Loucy (cell line): Measurements from ENCODE around the gene RNF19B.

Experiments
- H2AFZ ChIP-seq: fragments of 200-600 bp; sonication (generic); 2 replicates; pipeline ENCODE4 v1.6.0; 2016; ENCODE audit warnings: antibody characterized with exemption, mild to moderate bottlenecking, low read length, moderate library complexity
- H3F3A ChIP-seq: fragments of 200-600 bp; 2 replicates; pipeline ENCODE4 v1.6.0; 2016; ENCODE audit warnings: antibody characterized with exemption, low read depth, mild to moderate bottlenecking
- H3K27me3 ChIP-seq: fragments of 200-600 bp; sonication (generic); 2 replicates; pipeline ENCODE4 v1.6.1; 2014; ENCODE audit warnings: low read length, mild to moderate bottlenecking; ENCODE audit not compliant: insufficient read depth, poor library complexity, severe bottlenecking
- H3K36me3 ChIP-seq: fragments of 200-600 bp; sonication (generic); 2 replicates; pipeline ENCODE4 v1.6.1; 2016; ENCODE audit warnings: low read length; ENCODE audit not compliant: insufficient read depth
- H3K4me1 ChIP-seq: fragments of 200-600 bp; sonication (generic); 2 replicates; pipeline ENCODE4 v1.5.1; 2014; ENCODE audit warnings: low read length, mild to moderate bottlenecking; ENCODE audit not compliant: insufficient read depth, poor library complexity, severe bottlenecking
- H3K4me2 ChIP-seq: fragments of 200-600 bp; sonication (generic); 2 replicates; pipeline ENCODE4 v1.6.0; 2014; ENCODE audit warnings: antibody characterized with exemption, low read length, low read depth, mild to moderate bottlenecking; ENCODE audit not compliant: poor library complexity, severe bottlenecking
- H3K4me3 ChIP-seq: fragments of 200-600 bp; sonication (generic); 2 replicates; pipeline ENCODE4 v1.5.1; 2014; ENCODE audit warnings: low read length, mild to moderate bottlenecking, mixed read lengths; ENCODE audit not compliant: poor library complexity, severe bottlenecking
- H3K79me2 ChIP-seq: fragments of 200-600 bp; sonication (generic); 2 replicates; pipeline ENCODE4 v1.6.1; 2014; ENCODE audit warnings: low read length; ENCODE audit not compliant: insufficient read depth
- H3K9ac ChIP-seq: fragments of 200-600 bp; sonication (generic); 2 replicates; pipeline ENCODE4 v1.6.0; 2014; ENCODE audit warnings: mild to moderate bottlenecking, low read depth, low read length, moderate library complexity; ENCODE audit not compliant: poor library complexity, severe bottlenecking
- H3K9me2 ChIP-seq: fragments of 200-600 bp; sonication (generic); replicated peaks from 2 replicates; pipeline ENCODE4 v1.6.1; 2016; ENCODE audit warnings: low read depth, low read length, mixed read lengths
- H3K9me3 ChIP-seq: fragments of 200-600 bp; sonication (generic); 2 replicates; pipeline ENCODE4 v1.6.1; 2014; ENCODE audit warnings: mild to moderate bottlenecking, antibody characterized with exemption, low read length, low read depth; ENCODE audit not compliant: insufficient read depth
- H4K20me1 ChIP-seq: fragments of 200-600 bp; sonication (generic); 2 replicates; pipeline ENCODE4 v1.6.0; 2014; ENCODE audit warnings: antibody characterized with exemption, low read length, mild to moderate bottlenecking; ENCODE audit not compliant: insufficient read depth, poor library complexity, severe bottlenecking
- CTCF ChIP-seq: fragments of 200-600 bp; sonication (generic); conservative IDR thresholded peaks from 2 replicates; pipeline ENCODE4 v1.5.1; 2014; ENCODE audit warnings: mild to moderate bottlenecking, antibody characterized with exemption, low read length
- EZH2phosphoT487 ChIP-seq: fragments of 200-600 bp; IDR thresholded peaks from 2 replicates; pipeline ENCODE4 v1.6.1; 2018; ENCODE audit warnings: antibody characterized with exemption, mild to moderate bottlenecking, moderate library complexity, borderline replicate concordance

The RNF19B gene

DNA sequence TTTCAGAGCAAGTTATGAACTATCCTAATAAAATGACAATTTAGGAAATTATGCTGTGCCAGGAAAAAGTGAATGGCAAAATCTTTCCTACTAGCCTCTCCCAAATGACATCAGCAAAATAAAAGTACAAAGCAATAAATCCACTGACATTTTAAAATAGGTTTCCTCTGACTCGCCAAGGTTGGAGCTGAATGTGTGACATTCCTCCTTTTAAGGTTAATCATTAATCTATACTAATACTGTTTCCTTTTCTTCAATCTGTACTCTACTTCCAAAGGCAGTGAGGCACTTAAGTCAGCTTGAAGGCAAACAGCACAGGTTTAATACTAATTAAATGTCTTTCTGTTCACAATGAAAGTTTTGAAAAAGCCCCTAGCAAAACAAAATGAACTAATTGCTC, 15.7 kb downstream of the RNF19B start:
- Histone ChIP-seq H2AFZ (no peak overlapping the region), H3K4me3 (no peak overlapping the region), H3K4me2 (no peak overlapping the region), H4K20me1 (no peaks in the 10 kb centered on the region), H3K9me2 (no peaks in the 10 kb centered on the region), H3K36me3 (peaks cover 41% of the 10 kb centered on the region; the same call in 1 of the 2 replicates), H3K4me1 (no peaks in the 10 kb centered on the region), H3K27me3 (no peaks in the 10 kb centered on the region), H3K79me2 (peaks cover 8% of the 10 kb centered on the region; the same call in 1 of the 2 replicates), H3K9ac (no peak overlapping the region), H3K9me3 (no peaks in the 10 kb centered on the region), H3F3A (no peaks in the 10 kb centered on the region)
- TF ChIP-seq CTCF (no peak), EZH2phosphoT487 (no peak)

DNA sequence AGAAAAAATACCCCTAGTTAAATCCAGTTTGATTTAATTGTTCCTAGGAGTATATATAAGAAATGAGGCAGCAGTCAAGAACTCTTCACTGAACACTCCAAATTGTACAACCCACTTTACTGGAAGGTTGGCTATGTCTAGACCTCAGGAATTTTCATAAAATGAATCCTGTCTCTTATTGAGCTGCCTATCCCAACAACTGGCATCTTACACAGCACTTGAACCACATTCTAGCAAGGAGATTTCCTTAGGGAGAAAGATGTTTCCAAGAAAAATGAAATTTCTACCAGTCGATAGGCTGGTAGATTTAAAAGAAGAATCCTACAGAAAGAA, 16.3 kb downstream of the RNF19B start:
- Histone ChIP-seq H3K9ac (no peak overlapping the region), H3K4me3 (no peak overlapping the region), H3K4me1 (no peaks in the 10 kb centered on the region), H4K20me1 (no peaks in the 10 kb centered on the region), H3K9me2 (no peaks in the 10 kb centered on the region), H2AFZ (no peak overlapping the region), H3K36me3 (peaks cover 47% of the 10 kb centered on the region; the same call in 1 of the 2 replicates), H3K79me2 (peaks cover 5% of the 10 kb centered on the region; the same call in 1 of the 2 replicates), H3K4me2 (no peak overlapping the region), H3K9me3 (no peaks in the 10 kb centered on the region), H3F3A (no peaks in the 10 kb centered on the region), H3K27me3 (no peaks in the 10 kb centered on the region)
- no peak for TF ChIP-seq CTCF
- TF ChIP-seq EZH2phosphoT487 = no peak

DNA sequence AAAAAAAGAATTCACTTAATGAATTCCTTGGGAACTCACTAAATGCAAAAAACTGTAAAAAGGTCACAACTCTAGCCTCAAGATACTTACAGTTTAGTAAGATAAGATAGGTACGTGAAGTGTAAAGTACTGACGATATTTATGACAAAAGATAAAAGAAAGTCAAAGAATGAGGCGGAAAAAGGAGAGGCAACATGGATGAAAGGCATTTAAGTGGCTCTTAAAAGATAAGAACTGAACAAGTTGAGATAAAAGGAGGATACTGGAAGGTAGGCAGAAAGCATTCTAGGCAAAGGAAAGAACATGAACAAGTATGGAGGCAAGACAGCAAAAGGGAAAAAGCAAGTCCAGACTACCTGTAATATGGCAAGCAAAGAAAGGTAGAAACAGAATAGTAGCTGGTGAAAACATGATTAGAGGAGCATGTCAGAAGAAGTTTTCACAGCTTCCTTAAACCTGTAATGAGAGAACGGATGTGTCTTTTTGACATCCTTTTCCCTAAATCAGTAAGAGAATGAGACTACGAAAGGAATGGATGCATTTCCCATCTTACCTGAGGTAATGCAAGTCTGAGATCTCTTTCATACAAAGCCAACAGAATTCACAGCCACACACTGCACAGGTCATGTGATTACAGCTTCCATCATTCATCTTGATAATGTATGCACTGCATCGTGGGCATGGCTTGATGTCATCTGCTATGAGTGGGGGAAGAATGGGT, 16.8 kb downstream of the RNF19B start:
- H3K4me3 ChIP-seq = no peak overlapping the region
- no peak overlapping the region for H2AFZ ChIP-seq
- no peak overlapping the region for H3K4me2 ChIP-seq

More for the DNA sequence above, 16.8 kb downstream of the RNF19B start:
- no peak overlapping the region for H3K9ac ChIP-seq
- H3K4me1 ChIP-seq = no peaks in the 10 kb centered on the region
- TF ChIP-seq EZH2phosphoT487 = no peak
- TF ChIP-seq CTCF = no peak
- no peaks in the 10 kb centered on the region for H3K9me3 ChIP-seq
- no peaks in the 10 kb centered on the region for H3K27me3 ChIP-seq
- H3K79me2 ChIP-seq = no peaks in the 10 kb centered on the region
- H4K20me1 ChIP-seq = no peaks in the 10 kb centered on the region
- no peaks in the 10 kb centered on the region for H3F3A ChIP-seq
- H3K36me3 ChIP-seq = peaks cover 47% of the 10 kb centered on the region; the same call in 1 of the 2 replicates
- no peaks in the 10 kb centered on the region for H3K9me2 ChIP-seq
